Stimulated activated CD4-positive, alpha-beta T cell treated with anti-CD3 and anti-CD28 coated beads, Interleukin-1b, Interleukin-23, amount 100 ng/mL, for 24 hours (primary cell): Measurements from ENCODE around the gene RPL9.
"Not testable (repeated sequence)": the region's sequence is repeated elsewhere in the genome, so short reads cannot be mapped to it uniquely, and the experiment has no call there.

ENCODE experiments used
- DNase-seq, 4 experiments: peaks; one replicate each; pipeline ENCODE4 v3.0.0-alpha.2; 2020; ENCODE audit warnings: low read depth in 4 of 4, low spot score in 1 of 4

RPL9 gene

DNA sequence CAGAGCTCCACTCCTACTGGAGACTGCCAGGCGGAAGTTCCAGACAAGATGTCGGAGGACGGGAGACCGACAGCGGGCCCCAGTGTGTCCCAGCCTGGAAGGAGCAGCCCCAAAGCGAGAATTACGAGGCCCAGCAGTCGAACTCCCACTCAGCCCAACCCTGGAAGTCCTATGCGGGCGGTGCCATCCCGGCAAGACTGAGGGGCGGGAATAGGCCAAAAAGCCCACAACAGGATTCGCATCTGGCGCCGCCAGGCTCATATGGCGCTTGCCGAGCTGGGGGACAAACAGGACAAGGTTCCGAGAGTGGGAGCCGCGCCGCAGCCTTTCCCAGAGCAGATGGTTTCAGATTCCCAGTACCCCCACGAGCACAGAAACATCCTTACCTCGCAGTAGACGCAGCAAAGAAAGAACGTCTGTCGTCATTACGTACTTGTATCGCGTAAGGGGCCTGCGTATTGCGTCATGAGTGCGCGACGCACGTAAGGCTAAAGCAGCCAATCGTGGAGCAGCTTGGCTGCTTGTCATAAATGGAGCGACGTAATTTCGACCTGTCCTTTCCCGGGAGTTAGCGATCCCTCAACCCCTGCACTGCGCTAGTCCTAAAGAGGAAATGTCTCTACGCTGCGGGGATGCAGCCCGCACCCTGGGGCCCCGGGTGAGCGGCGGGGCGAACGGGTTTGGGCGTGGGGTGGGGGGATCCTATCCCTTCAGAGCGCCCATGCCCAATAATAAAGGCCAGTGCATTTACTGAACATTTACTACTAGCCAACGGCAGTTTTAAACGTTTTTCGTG lies at the start of gene RPL9, which contains the start of gene LIAS:
Gene RPL9, minus strand, starts transcription at position 418 of the 796 bp plus-strand sequence. CDS start 483 bp downstream, outside the sequence.
Gene LIAS, plus strand, starts transcription at position 552 of the 796 bp plus-strand sequence. Its CDS starts 62 bp downstream, at position 614.
- DNase-seq: peak; percentile 82 to 93 (median 87)

DNA sequence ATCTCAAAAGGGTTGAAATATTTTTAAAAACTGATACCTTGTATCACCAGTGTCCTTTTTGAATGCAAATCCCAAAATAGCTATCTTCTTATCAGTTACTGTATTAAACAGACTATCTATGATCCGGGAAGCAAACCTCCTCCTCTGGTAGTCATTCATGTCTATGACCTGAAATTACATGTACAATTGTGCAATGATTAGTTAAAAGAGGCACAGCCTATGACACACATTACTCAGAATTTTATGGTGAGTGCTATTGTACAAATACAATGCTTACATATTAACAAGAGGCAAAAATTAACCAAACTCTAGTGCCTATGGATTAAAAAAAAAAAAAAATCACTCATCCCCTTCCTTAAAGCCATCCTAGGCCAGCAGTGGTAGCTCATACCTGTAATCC lies 46.9 kb upstream of the RPL9 start:
- no peak for DNase-seq

DNA sequence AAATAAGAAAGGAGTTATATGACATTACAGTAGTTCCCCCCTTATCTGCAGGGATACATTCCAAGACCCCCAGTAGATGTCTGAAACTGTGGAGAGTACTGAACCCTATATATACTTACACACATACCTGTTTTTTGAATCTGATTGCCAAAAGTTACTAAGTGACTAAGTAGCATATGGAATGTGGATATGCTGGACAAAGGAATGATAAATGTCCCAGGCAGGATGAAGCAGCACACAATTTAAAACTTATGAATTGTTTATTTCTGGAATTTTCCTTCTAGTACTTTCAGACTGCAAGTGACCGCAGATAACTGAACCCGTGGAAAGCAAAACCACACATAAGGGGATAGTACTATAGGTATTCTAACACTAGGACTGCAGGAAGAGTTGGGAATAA lies 45.8 kb upstream of the RPL9 start:
- DNase-seq: no peak

DNA sequence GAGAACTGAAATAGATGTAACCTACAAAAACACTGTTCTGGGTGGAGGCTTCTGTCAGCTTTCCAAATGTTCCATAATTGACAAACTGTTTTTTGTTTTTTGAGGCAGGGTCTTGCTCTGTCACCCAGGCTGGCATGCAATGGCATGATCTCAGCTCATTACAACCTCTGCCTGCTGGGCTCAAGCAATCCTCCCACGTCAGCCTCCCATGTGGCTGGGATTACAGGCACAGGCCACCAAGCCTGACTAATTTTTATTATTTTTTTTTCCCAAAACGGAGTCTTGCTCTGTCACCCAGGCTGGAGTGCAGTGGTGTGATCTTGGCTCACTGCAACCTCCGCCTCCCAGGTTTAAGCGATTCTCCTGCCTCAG lies 43.9 kb upstream of the RPL9 start:
- not testable (repeated sequence) for DNase-seq

DNA sequence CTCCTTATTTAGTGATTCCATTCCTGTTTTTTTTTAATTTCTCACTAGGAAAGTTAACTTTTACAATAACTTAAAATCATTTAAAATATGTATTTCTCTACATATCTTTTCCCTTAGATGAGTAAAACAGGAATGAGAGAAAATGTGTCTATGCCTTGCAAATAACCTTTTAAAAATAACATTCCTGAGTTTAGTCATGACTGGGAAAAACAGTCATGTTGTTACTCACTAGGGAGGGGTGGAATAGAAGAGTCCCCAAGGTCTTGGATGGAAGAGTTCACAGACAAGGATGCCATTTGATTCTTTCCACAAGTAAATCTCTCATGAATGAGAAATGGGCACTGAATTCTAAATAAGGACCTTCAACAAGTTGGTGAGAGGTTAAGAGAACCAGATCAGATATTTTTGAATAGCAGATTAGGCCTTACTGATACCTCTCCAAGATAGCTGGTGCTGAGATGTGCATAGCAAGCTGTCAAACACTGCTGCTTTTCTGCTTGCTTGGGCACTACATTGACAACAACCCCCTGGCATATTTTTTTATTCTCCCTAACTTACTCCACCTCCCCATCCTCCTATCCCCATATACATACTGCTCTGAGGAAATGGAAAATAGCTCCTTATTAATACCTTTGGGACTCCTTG lies 43.4 kb upstream of the RPL9 start:
- no peak for DNase-seq

DNA sequence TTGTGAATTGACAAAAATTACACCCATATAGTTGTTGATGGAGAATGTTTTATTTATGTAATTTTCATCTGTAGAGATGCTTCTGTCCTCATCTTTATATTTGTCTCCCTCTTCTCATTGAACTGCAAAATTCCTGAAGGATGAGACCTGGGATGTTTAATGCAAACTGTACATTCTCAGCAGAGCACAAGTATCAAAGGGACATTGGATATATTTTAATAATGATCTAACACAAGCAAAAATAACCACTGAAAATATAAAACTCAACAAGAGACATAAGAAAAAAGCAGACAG lies 40.0 kb upstream of the RPL9 start:
- DNase-seq: no peak

DNA sequence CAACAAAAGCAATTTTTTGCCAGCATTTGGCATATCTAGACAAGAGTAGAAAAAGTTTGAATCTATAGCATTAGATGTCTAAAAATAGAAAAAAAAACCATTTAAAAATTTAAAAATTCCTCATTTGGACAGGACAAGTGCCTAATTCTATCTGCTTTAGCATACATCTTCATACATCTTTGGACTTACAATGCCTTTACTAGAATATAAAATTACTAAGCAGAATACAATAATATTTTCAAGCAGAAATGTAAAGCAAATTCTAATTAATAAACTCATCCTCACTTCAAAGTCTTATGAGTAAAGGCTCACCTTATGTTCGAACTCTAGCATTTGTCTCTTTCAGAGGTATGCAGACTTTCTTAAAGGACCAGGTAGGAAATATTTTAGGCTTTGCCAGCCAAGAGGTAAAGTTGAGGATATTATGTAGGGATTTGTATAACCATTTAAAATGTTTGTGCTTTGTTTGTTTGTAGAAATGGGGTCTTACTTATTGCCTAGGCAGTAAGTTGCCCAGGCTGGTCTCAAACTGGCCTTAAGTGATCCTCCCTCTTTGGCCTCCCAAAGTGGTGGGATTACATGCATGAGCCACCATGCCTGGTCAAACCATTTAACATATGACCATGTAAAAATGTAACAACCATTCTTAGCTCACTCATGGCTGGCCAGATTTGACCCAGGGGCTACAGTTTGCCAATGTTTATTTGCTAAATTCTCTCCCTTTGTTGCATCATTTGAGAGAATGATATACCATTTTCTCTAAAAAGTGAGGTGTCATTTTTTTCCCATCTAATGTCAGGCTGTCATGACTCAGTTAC lies 39.4 kb upstream of the RPL9 start:
- no peak for DNase-seq

DNA sequence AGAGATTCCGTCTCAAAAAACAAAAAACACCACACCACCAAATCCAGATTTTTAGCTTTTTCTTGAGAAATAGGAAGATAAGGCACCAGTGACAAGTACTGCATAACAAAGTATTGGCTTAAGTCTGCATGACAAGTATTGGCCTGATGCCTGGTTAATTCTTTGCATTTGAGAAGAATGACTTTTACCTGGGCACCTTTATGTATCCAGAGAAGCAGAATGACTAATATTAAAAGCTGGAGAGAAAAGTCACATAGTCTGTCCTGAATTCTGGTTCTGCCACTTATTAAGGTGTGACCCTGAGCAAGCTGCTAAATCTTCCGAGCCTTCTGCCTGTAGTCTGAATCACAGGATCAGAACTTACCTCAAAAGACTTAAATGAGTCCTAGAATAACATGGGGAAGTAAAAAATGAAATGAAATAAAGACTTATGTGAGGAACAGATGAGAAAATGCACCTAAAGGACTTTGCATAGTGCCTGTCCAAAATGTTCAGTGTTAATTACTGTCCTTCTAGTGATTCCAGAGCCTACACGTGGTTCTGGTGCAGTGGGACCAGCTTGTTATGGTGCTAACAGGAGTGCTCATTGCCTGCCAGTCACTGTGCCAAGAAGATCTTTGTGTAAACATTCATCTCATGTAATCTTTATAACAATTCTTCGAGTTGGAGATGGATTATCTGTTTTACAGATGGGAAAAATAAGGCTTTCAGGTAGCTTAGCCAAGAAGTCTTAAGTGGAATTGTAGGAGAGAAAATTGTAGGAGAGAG lies 36.9 kb upstream of the RPL9 start:
- no peak for DNase-seq

DNA sequence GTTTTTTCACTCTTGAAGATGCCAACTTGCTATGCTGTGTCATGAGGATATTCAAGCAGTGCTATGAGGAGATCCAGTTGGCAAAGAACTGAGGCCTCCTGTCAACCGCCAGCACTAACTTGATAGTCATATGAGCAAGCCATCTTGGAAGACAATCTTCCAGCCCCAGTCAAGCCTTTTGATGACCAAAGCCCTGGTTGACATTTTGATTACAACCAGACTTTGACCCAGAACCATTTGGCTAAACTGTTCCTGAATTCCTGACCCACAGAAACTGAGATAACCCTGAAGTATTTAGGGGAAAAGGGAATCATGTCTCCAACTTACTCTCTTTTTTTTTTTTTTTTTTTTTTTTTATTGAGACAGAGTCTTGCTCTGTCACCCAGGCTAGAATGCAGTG lies 35.6 kb upstream of the RPL9 start:
- DNase-seq: no peak

DNA sequence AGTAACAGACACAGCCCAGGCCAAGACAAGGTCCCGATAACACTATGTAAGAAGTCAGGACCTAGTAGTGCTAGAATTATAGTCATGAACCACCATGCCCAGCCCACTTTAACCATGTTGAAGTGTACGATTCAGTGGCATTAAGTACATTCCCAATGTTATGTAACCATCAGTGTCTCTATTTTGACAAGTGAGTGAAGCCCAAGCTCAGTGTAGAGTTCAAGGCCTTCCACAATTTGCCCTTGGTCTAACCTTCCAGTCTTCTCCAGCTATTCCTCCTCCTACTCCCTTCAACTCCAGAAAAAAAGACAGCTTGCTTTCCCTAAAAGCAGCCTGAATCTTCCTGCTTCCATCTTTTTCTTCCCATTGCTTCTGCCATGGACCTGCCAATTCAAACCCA lies 31.6 kb upstream of the RPL9 start:
- DNase-seq: no peak

DNA sequence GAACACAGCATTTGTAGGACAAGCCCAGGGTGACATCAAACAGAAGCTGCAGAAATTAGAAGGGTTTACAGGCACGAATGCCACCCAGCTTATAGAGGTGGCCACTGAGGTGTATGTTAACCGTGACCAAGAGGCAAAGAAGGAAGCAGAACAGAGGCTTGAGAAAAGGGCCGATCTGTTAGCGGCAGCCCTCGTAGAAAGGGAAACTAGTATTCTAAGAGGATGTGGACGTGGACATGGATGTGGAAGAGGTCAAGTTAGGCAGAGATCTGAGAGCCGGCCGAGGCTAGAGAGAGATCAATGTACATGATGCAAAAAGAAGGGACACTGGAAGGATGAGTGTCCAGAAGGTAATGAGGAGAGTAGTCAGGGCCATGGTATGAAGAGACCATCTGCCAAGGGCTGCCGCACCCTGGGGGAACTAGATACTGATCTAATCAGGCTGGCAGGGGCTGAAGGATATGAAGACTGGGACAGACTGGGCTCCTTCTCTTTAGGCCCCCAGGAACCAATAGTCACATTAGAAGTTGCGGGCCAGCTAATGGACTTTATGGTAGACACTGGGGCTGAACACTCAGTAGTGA lies 27.6 kb upstream of the RPL9 start:
- no peak for DNase-seq

DNA sequence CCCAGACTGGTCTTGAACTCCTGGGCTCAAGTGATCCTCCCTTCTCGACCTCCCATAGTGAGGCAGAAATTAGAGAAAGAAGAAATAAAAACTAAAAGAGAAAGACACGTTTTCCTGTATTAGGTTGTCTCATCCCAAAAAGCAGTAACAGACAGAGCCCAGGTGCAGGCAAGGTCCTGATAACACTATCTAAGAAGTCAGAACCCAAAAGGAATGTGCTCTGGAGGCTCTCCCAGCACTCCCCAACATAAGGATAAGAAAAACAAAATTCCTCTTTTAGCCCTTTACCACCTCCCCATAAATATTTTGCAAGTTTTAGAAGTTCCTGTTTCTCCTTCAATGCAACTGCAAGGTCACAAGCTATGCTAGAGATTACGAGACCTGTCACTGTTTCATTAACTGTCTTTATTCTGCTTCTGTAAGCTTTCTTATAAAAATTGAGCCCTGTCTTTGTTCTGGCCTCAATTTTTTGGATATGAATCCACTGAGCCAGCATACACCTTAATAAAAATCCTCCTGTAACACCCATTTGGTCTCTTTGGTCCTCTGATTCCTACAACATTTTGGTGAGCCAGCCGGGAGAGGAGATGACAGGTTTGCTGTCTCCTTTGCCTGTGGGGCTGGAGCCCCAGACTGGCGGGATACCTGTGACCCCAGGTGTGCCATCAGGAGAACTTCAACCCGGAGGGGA lies 26.0 kb upstream of the RPL9 start:
- no peak for DNase-seq

DNA sequence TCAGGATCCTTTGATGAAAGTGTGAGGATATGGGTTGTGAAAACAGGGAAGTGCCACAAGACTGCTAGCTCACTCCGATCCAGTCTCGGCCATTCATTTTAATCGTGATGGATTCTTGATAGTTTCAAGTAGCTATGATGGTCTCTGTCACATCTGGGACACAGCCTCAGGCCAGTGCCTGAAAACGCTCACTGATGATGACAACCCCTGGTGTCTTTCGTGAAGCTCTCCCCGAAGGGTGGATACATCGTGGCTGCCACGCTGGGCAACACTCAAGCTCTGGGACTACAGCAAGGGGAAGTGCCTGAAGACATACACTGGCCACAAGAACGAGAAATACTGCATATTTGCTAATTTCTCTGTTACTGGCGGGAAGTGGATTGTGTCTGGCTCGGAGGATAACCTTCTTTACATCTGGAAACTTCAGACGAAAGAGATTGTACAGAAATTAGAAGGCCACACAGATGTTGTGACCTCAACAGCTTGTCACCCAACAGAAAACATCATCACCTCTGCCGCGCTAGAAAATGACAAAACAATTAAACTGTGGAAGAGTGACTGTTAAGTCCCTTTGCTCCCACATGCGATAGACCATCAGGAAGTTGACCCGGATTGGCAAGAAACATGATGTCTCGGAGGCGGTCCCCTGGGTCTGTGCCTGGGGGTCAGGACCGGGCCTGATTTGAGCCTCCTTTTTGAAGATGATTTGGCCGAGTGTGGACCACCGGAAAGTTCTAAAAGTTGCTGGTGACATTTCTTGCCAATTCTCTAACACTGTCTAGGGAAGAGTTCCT lies 22.4 kb upstream of the RPL9 start:
- no peak for DNase-seq

DNA sequence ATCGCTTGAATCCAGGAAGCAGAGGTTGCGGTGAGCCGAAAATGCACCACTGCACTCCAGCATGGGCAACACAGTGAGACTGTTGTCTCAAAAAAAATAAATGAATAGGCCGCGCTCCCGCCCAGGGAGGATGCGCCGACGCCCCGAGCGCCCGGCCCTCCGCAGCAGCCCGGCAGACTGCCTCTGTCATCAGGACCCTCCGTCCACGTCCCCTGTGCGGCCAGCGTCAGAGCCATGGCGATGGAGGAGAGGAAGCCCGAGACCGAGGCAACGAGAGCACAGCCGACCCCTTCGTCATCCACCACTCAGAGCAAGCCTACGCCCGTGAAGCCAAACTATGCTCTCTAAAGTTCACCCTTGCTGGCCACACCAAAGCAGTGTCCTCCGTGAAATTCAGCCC lies 21.5 kb upstream of the RPL9 start:
- DNase-seq: no peak

DNA sequence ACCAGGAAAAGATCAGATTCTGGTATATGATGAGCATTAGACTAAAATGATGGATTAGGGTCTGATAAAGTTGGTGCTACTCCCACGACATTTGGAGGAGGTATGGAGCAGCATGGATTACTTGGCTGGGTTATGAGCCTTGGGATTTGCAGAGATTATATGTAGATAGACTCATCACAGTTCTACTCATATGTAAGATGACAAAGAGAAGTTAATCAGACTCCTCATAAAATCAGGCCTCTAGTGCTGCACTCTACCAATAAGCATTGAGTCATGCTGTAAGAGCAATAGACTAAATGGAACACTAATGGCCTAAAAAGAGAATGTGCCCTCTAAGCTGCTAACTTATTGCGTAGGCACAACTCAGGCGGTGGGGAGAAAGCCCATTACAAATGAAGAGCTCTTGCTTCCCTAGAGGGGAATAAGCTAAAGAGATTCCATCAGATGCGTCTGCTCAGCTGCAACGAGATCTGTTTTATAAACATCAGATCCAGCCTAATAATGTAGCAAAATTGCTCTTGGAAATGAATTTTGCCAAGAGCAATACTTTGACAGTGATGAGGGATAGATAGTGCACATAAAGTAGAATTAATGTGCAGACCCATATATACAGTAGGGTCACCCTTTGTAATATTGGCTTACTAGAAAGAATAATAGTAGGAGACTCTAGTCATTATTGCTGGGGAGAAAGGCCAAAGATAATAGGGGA lies 17.6 kb upstream of the RPL9 start:
- no peak for DNase-seq

DNA sequence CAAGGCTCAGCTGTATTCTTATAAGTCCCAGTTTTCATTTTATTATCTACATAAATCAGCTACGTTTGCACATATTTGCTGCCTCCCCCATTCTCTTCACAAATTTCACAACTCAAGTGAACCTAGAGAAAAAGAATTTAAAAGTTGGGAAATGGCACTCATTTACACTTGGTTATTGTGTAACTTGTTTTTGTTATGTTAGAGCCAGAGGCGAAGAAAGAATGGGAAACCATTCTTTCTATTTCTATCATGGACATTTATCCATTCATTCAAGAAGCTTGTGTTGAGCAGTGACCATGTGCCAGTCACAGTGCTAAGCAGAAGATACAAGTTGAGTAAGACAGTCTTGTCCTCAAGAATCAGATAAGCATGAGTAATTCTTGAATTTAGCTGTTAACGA lies 13.7 kb upstream of the RPL9 start:
- DNase-seq: no peak

DNA sequence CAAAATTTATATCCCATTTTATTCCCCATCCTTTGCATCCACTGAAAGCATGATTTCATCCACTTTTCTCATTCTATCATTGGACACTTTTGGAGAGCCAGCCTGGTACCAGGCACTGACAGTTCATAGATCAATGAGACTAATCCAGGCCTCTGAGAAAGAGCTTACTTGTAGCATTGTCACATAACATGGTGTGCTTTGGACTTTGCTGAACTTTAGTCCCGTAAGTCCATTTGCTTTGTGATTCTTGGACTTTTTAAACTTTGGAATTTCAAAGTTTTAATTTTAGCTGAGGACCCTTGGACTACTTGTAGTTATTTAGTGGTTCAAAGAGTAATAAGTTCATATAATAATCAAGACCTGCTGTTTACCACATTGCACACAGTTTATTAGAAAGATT lies 11.7 kb upstream of the RPL9 start:
- no peak for DNase-seq

DNA sequence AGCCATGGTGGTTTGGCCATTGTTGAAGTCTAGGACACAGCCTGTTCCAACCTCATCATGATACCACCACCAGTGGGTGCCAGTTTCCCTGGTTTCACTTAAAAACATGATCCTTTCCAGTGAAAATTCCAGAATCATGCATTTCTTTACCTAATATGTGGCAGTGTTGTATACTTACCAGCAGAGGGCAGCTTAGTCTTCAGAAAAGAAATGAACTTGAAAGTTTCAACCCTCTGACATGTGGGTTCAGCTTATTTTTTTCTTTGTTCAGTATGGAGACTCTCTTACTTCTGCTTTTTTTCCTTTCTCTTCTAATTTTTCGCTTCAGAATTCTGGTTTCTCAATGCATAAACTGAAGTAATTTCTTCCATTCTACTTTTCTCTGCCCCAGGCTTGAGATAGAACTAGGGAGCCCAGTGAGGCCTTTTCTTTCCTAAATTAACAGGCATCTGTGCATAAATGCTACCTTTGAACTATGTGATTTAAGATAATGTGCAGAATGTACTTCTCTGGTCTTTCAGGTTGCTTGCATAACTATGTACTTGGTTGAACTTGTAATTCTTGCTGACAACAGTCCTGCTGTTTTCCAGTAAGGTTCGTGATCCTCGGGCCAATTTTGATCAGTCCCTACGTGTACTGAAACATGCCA lies 10.8 kb upstream of the RPL9 start:
- DNase-seq: no peak
